Right renal cortex interstitium (tissue), 3 donors: Measurements from ENCODE around the gene KRT8. TPM values are rescaled to one million over a fixed set of nuclear protein-coding genes. Genes with fewer than 3 reads are reported as not detected.
"Not testable (repeated sequence)": the region's sequence is repeated elsewhere in the genome, so short reads cannot be mapped to it uniquely, and the experiment has no call there.

ENCODE experiments used
- DNase-seq, 3 donors: peaks; one replicate each; pipeline ENCODE4 v3.0.0-alpha.2; 2013; ENCODE audit warnings: low read depth in 3 of 3, low spot score in 2 of 3
- polyA plus RNA-seq, 3 donors: library from polyadenylated mRNA; unstranded; fragments of 120-200 nt; gene quantifications; one replicate each; pipeline ENCODE4 v1.2.1, GENCODE V29; 2013; ENCODE audit not compliant: insufficient read length in 3 of 3

The KRT8 gene
- polyA plus RNA-seq, 3 donors, result 214 to 309 (median 270) TPM

DNA sequence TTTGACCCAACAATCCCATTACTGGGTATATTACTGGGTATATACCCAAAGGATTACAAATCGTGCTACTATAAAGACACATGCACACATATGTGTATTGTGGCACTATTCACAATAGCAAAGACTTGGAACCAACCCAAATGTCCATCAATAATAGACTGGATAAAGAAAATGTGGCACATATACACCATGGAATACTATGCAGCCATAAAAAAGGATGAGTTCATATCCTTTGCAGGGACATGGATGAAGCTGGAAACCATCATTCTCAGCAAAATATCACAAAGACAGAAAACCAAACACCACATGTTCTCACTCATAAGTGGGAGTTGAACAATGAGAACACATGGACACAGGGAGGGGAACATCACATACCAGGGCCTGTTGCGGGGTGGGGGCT lies 48.8 kb downstream of the KRT8 start:
- not testable (repeated sequence) for DNase-seq

DNA sequence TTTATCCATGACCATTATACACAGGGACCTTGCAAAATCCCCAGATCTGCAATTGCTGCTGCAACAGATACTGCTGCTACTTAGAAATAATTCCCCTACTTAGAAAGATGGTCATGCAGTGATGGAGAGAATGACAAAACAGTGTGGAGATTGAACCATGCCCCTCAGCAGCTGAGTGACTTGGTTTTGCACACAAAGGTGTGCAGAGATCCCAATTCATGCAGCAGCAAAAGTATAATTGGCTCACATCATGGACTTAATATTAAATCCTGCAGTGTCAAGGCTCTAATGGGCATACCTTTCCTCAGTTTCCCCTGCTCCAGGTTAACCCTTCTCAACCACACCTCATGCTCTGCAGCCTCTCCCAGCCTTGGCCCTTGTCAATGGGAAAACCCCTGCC lies 53.1 kb downstream of the KRT8 start:
- DNase-seq, result no peak

DNA sequence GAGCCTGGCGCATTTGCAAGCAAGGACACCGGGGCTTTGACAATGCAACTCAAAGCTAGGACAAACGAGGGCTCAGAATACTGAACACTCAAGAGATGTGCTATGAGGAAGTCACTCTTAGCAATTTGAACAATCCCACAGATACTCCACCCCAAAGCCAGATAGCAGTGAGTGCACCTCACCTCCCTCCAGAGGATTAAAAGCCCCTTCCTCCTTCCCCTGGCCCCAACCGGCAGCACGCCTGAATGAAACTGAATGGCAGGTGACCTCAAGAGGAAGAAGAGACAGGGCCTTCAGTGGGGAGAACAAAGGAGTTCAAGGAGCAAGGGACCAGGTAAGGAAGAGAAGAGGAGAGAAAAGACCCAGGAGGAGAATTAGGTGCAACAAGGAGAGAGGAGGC lies 54.2 kb downstream of the KRT8 start:
- no peak for DNase-seq

DNA sequence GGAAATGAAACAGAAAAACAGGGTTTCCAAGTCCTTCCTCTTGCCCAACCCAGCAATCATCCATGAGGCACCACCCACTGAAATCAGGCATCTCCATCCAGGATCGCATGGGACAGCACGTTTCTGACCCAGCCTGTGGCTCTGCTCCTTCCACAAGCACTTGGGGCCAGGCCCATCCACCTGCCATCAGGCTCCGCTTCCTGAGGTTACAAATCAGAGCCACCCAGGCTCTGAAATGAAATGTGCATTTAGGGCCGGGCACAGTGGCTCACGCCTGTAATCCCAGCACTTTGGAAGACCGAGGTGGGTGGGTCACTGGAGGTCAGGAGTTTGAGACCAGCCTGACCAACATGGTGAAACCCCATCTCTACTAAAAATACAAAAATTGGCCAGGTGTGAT lies 55.4 kb downstream of the KRT8 start:
- no peak for DNase-seq

DNA sequence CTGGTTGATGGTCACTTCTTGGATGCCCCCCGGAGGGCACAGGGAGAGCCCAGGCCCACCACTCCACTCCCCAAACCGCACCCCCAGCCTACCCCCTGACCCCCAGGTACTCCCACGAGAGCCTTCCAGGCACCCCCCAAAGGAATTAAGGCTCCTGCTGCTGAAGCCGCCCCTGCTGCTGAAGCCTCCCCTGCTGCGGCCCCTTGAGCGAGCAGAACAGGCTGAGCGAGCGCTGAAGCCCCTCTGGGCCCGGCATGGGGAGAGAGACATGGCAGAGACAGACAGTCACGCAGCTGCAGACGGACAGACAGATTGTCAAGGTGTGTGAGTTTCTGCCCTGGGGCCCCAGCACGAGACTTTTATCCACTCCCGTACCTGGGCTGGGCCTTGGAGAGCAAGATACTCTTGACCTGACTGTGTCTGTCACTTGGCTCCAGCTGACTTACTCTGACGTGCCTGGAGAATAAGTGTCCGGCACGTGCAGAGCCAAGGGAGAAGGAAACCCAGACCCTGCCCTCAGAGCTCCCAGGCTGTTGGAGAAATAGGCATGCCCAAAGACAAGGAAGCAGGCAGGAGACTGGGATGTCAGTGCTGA lies 56.1 kb downstream of the KRT8 start, which contains the start of gene KRT78:
Gene KRT78 (minus strand): TSS at position 334 of the 595 bp plus-strand sequence. CDS start 64 bp downstream, at position 270.
- DNase-seq, result no peak

DNA sequence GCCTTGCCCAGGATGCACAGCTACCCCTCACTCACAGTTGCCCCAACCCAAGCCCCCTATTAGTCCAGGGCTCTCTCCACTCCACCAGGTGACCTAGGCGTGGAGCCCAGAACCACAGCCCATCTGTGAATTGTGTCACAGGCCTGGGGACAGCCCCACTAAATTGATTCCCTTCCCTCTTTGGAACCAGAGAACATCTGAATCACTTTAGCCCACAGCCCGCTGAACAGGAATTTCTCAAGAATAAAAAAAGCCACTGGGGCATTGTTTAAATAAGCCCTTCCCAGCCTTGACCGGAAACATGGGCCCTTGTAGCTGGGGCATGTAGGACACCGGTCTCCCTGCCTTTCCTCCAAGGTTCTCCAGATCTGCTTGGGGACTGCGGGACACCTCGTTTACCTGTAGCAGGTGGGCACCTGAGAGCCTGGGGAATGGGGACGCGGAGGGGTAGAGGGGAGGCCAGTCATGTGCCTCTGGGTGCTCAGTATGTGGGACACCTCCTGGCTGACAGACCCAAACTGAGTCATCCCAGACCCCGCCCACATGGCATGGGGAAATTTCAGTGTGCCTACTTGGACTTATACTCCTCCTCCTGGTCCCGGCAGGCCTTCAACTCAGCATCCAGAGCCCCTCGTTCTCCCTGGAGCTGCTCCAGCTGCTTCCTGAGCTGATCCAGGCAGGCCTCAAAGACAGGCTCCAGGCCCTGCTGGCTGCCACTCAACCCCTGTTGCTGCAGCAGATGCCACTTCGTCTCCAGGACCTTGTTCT lies 57.4 kb downstream of the KRT8 start:
- no peak for DNase-seq

Other genes starting within 250 kb of the KRT8 start
- under 1 TPM; 0.19 to 0.45 (median 0.31) TPM for gene KRT1, start 224.7 kb downstream of the KRT8 start, polyA plus RNA-seq
- not detected for gene KRT77, start 201.6 kb downstream of the KRT8 start, polyA plus RNA-seq
- gene KRT76, start 127.7 kb downstream of the KRT8 start, polyA plus RNA-seq, result not detected
- gene KRT3, start 109.0 kb downstream of the KRT8 start, polyA plus RNA-seq, result not detected
- gene KRT4, start 91.0 kb downstream of the KRT8 start, polyA plus RNA-seq, result 1 to 10 TPM in 1 of 3 donors, under 1 TPM in 2; 0.35 to 1.1 (median 0.54) TPM
- not detected for gene KRT79, start 70.8 kb downstream of the KRT8 start, polyA plus RNA-seq
- gene KRT78, start 56.1 kb downstream of the KRT8 start, polyA plus RNA-seq, result not detected
- gene KRT18, start 44.0 kb upstream of the KRT8 start, polyA plus RNA-seq, result 100 to 1,000 TPM; 155 to 179 (median 172) TPM
- 100 to 1,000 TPM; 526 to 581 (median 533) TPM for gene EIF4B, start 101.4 kb upstream of the KRT8 start, polyA plus RNA-seq
- 10 to 100 TPM; 66.1 to 78.2 (median 76.8) TPM for gene TNS2, start 145.0 kb upstream of the KRT8 start, polyA plus RNA-seq
- gene SPRYD3, start 174.3 kb upstream of the KRT8 start, polyA plus RNA-seq, result 10 to 100 TPM; 17.1 to 19.2 (median 18.0) TPM
- 10 to 100 TPM; 12.2 to 12.8 (median 12.4) TPM for gene IGFBP6, start 192.6 kb upstream of the KRT8 start, polyA plus RNA-seq
- gene SOAT2, start 198.4 kb upstream of the KRT8 start, polyA plus RNA-seq, result 1 to 10 TPM; 1.2 to 1.6 (median 1.4) TPM